GM11168 (cell line): ENCODE measurements around the gene SMC5.
"Not testable (repeated sequence)": the region's sequence is repeated elsewhere in the genome, so short reads cannot be mapped to it uniquely, and the experiment has no call there.

ENCODE experiments used
- in situ Hi-C: fragments of 300-500 bp; cut with MboI; formaldehyde crosslinking; loops from one replicate; pipeline ENCODE4 v1.12.0; 2022; ENCODE audit warnings: low sequenced_read_pairs; ENCODE audit not compliant: unreplicated experiment

The SMC5 gene

DNA sequence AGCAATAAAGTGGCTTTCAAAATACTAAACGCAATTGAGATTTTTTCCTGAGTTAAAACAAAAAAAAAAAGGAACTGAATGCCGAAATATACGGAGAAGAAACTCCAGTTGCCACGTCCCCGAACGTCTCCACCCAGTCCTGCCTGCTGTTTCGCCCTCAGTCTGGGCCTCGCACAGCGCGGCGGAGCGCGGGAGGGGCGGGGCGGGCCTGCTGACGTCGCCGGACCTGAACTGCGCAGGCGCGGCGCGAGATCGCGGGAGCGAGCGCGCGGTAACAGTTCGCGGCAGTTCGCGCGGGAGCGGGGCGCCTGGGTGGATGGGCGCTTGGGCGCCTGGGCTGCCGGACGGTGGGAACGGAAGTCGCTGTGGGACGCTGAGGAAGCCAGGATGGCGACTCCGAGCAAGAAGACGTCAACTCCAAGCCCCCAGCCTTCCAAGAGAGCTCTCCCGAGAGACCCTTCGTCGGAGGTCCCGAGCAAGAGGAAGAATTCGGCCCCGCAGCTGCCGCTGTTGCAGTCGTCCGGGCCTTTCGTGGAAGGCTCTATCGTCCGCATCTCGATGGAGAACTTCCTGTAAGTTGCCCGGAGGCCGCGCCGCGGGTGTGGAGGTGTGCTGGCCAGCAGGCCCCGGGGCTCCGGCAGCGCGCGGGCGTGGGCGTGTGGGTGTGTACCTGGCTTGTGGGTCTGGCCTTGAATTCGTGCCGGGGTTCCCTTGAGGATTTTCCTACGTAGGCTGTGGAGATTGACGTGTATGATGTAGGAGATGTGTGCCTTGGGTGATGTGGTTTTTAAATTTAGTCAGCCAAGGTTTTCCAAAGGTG is at the start of gene SMC5:
Gene SMC5, plus strand, starts transcription at position 287 of the 820 bp plus-strand sequence. Its CDS starts 101 bp downstream, at position 388.
- in situ Hi-C loops: no loop called here

GRCh38 chr9:70217029-70217428 is 41.7 kb upstream of the SMC5 start:
- in situ Hi-C loops: no loop called here

GRCh38 chr9:70218767-70219166 is 40.0 kb upstream of the SMC5 start:
- in situ Hi-C loops: no loop called here

DNA sequence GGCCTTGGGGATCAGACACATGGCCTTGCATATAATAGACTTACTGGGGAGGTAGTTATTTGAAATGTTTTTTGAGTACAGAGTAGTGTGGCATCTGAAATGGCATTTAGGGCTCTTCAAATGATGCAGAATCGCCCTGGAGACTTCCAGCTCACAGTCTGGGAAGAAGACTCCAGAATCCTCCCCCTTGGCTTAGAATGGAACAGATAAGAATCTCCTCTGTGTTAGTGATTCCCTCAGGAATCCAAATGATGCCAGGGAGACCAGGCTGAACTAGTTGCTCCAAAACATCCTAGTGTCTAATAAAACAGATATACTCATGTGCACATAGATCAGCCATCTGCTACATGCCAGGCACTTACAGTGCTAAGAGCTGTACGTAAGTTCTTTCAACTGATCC is 38.6 kb upstream of the SMC5 start:
- in situ Hi-C loops: no loop called here

- in situ Hi-C loops: no loop called here
Measured at GRCh38 chr9:70222354-70222753, 36.4 kb upstream of the SMC5 start.

GRCh38 chr9:70228118-70228517 is 30.7 kb upstream of the SMC5 start:
- in situ Hi-C loops: no loop called here

- in situ Hi-C loops: no loop called here
Measured at GRCh38 chr9:70228611-70229010, 30.2 kb upstream of the SMC5 start.

DNA sequence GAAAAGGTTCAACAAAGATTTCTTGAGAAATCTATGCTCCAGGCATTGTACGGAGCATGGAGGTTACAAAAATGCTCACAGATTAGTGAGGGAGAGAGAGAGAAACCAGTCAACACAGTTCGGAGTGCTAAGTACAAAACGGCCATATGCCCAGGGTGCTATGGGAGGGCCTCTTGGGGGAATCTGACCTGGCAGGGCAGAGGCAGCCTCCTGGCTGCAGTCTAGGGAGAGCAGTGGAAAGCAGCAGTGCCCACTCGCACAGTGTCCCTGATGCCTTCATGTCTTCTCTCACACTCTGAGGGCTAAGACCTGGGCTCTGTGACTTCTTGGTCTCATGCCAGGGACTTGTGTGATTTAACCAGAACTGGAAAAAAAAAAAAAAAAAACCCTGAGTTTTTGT is 29.8 kb upstream of the SMC5 start:
- in situ Hi-C loops: no loop called here

GRCh38 chr9:70229579-70229978 is 29.2 kb upstream of the SMC5 start:
- in situ Hi-C loops: no loop called here

- in situ Hi-C loops: no loop called here
Measured at GRCh38 chr9:70232476-70232875, 26.3 kb upstream of the SMC5 start.

- in situ Hi-C loops: not testable (repeated sequence)
Measured at GRCh38 chr9:70234208-70234607, 24.6 kb upstream of the SMC5 start.

DNA sequence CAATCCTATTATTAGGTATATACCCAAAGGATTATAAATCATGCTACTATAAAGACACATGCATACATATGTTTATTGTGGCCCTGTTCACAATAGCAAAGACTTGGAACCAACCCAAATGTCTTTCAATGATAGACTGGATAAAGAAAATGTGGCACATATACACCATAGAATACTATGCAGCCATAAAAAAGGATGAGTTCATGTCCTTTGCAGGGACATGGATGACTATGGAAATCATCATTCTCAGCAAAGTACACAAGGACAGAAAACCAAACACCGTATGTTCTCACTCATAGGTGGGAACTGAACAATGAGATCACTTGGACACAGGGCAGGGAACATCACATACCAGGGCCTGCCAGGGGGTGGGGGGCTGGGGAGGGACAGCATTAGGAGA is 12.8 kb upstream of the SMC5 start:
- in situ Hi-C loops: not testable (repeated sequence)

DNA sequence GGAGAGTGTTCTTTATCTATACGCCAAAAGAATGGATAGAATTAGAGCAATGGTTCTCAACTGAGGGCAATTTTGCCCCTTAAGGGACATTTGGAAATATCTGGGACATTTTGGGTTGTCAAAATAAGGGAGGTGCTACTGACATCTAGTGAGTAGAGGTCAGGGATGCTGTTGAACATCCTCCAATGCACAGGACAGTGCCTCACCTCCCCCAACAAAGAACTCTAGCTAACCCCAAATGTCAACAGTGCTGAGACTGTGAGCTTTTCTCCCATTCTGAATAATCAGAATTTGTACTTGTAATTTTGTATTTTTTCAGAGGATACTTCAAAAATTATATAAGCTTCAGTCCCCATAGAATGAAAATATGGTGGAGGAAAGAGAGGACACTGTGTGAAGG is 8.6 kb upstream of the SMC5 start:
- in situ Hi-C loops: no loop called here

- in situ Hi-C loops: no loop called here
Measured at GRCh38 chr9:70255486-70255885, 3.3 kb upstream of the SMC5 start.

DNA sequence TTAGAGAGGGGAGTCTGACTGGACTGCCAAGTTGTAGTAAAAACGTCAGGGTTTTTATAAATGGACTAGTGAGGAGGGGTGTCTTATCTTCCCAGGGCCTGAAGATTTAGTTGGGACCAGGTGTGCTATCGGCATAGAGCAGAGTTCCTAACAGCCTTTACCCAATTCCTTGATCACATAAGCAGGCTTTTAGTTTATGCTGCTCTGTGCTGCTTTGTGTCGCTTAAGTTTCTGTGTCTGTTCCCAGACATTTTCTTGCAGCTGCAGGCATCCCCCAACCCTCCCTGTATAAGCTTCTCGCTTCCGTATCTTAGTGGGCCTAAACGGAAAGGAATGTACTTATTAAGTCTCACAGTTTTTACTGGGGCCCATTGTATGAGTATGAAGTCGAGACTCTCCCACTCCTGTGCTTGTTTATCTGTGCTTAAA is 2.6 kb upstream of the SMC5 start:
- in situ Hi-C loops: no loop called here

DNA sequence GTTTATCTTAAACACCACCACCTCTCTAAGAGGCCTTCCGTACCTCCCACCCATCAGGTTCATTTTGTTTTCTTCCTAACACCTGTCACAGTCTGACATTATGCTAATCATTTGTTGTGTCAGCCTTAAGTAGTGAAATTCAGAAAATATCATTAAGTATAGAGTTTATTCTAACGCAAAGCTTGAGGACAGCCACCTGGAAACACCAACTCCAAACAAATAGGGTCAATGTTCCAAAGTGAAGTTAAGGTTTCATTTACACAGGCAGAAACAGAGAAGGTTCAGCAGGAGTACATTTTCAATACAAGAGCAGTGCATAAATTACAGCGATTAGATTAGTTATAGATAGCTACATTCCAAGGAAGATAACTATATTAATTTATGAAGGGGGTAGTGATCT is 1.3 kb upstream of the SMC5 start:
- in situ Hi-C loops: no loop called here

DNA sequence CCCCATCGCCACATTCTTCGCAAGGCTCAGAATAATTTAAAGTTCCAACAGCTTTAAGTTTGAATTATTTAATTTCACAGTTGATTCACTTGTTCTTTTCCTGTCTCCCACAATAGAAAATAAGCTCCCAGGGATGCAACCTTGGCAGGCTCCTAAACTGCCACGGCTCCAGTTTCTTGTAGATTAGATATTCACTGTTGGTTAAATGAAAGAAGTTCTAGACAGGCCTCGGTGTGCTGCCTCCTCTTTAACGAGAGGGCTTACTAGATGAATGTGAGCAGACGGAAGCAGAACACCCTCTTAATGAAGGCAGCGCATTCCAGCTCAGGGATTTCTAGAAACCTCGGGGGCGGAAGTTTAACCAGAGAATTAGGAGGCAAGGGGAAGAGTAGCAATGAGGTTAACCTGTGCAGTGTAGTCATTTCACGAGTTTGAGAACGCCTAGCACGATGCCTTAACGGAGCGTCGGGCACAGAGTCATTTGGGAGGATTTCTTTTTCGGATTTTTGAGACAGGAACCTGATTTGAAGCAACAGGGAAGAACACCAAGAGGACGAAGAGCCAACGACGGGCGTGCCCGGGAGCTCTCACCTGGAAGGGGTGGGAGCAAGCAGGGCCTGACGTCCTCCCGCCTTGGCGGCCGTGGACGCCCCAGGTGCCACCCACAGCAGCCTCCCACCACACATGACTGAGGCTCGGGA is 637 bp upstream of the SMC5 start:
- in situ Hi-C loops: no loop called here

DNA sequence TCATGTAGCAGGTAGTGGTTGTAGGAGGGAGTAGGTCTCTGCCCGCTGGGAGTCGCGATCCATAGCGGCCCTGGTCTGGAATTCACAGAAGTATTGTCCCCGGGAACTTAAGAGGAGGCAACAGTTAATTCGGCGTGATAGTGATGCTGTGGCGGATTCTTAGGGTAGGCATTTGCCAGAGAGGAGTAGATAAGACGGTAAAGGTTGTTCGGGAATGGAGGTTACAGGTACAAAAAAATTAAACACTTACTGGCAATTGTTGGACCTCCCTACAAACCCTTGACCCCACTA is 679 bp downstream of the SMC5 start:
- in situ Hi-C loops: no loop called here

- in situ Hi-C loops: no loop called here
Measured at GRCh38 chr9:70260007-70260443, 1.2 kb downstream of the SMC5 start.

DNA sequence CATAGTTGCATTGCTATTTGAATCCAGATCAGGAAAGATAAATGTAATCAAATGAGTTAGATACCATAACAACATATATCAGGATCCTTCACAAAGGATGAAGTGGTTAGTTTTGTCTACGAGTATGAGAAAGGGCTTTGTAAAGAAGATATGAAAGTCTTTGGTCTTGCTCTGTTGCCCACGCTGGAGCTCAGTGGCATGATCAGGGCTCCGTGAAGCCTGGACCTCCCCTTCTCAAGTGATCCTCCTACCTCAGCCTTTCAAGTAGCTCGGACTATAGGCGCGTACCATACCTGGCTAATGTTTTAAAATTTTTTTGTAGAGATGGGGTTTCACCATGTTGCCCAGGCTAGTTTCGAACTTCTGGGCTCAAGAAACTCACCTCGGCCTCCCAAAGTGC is 1.8 kb downstream of the SMC5 start:
- in situ Hi-C loops: no loop called here

DNA sequence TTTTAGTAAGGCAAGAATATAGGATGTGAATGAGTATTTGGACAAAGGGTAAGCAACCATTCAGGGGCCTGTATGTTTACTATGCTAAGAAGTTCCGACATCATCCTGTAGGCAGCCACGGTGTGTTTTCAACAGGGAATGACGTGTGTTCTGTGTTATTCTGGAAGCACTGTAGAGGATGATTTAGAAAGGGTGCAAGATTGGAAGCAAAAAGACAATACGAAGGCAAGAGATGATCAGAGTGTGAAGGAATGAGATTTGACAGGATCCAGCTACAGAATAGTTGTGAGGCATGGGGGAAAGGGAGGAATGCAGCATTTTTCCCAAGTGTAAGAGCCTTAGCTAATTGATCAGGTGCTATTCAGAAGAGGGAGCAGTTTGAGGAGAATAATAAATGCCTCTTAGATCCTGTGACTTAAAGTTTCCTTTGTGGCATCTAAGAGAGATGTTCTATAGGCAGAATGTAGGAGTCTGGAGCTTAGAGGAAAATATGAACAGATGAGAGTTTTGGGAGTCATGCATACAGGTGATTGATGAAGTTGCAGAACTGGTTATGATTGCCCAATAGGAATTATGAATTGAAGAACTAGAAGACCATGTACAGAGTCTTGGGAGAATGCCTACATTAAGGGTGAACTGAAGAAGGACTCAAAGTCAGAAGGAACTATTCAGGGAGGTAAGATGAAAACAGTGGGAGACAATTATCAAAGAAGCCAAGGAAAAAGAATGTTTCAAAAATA is 2.5 kb downstream of the SMC5 start:
- in situ Hi-C loops: no loop called here
